Renal cortex interstitium (tissue), 11 donors: Measurements from ENCODE around the gene GNG7. TPM values are rescaled to one million over a fixed set of nuclear protein-coding genes. Genes with fewer than 3 reads are reported as not detected.
"Not testable (repeated sequence)": the region's sequence is repeated elsewhere in the genome, so short reads cannot be mapped to it uniquely, and the experiment has no call there.

Experiments
- DNase-seq, 11 donors: peaks; one replicate each; pipeline ENCODE4 v3.0.0-alpha.2; 2013; ENCODE audit warnings: low read depth in 9 of 11, low spot score in 4 of 11; ENCODE audit errors: extremely low read depth in 1 of 11
- polyA plus RNA-seq, 3 donors: library from polyadenylated mRNA; unstranded; fragments of 120-200 nt; gene quantifications; one replicate each; pipeline ENCODE4 v1.2.1, GENCODE V29; 2013; ENCODE audit not compliant: insufficient read length in 3 of 3

Gene GNG7
- polyA plus RNA-seq, 3 donors, result 5.1 to 7.2 (median 5.9) TPM

- DNase-seq, result not testable (repeated sequence)
Measured at GRCh38 chr19:2493448-2493847, 209.0 kb downstream of the GNG7 start.

GRCh38 chr19:2492870-2493269, 209.6 kb downstream of the GNG7 start:
- no peak for DNase-seq

GRCh38 chr19:2491130-2491801, 211.2 kb downstream of the GNG7 start:
- no peak for DNase-seq

- DNase-seq, result no peak
Measured at GRCh38 chr19:2490659-2491058, 211.8 kb downstream of the GNG7 start.

GRCh38 chr19:2488942-2489731, 213.4 kb downstream of the GNG7 start:
- no peak for DNase-seq

GRCh38 chr19:2488405-2488941, 214.0 kb downstream of the GNG7 start:
- no peak for DNase-seq

- DNase-seq, result no peak
Measured at GRCh38 chr19:2487842-2488241, 214.7 kb downstream of the GNG7 start.

- DNase-seq, result no peak
Measured at GRCh38 chr19:2487090-2487489, 215.4 kb downstream of the GNG7 start.

- no peak for DNase-seq
Measured at GRCh38 chr19:2485428-2485827, 217.1 kb downstream of the GNG7 start.

- no peak for DNase-seq
Measured at GRCh38 chr19:2484178-2484937, 218.1 kb downstream of the GNG7 start.

- no peak for DNase-seq
Measured at GRCh38 chr19:2483484-2484151, 218.9 kb downstream of the GNG7 start.

- no peak for DNase-seq
Measured at GRCh38 chr19:2483084-2483483, 219.4 kb downstream of the GNG7 start.

GRCh38 chr19:2482354-2483038, 220.0 kb downstream of the GNG7 start:
- DNase-seq, result no peak

GRCh38 chr19:2481466-2481865, 221.0 kb downstream of the GNG7 start:
- no peak for DNase-seq

- no peak for DNase-seq
Measured at GRCh38 chr19:2479556-2480194, 222.8 kb downstream of the GNG7 start.

- no peak for DNase-seq
Measured at GRCh38 chr19:2478756-2479555, 223.5 kb downstream of the GNG7 start.

- no peak for DNase-seq
Measured at GRCh38 chr19:2478278-2478755, 224.2 kb downstream of the GNG7 start.
